Transverse colon (tissue), 4 donors: ENCODE measurements around the gene ZNF319. TPM values are rescaled to one million over a fixed set of nuclear protein-coding genes. Genes with fewer than 3 reads are reported as not detected.

Experiments
- DNase-seq: peaks from one replicate; pipeline ENCODE4 v3.0.0-alpha.2; 2019
- H3K27ac ChIP-seq, 4 donors: fragments of 200-600 bp; sonication (generic); 2 replicates each; pipeline ENCODE4 v1.5.1; 2016 to 2018; ENCODE audit warnings: inconsistent platforms in 4 of 4
- H3K27me3 ChIP-seq: fragments of 200-600 bp; sonication (generic); 2 replicates; pipeline ENCODE4 v1.5.1; 2017; ENCODE audit warnings: inconsistent platforms
- H3K36me3 ChIP-seq, 4 donors: fragments of 200-600 bp; sonication (generic); 2 replicates each; pipeline ENCODE4 v1.5.1; 2017 to 2019; ENCODE audit warnings: inconsistent platforms in 4 of 4
- H3K4me1 ChIP-seq, 4 donors: fragments of 200-600 bp; sonication (generic); 2 replicates each; pipeline ENCODE4 v1.5.1; 2017 to 2020; ENCODE audit warnings: inconsistent platforms in 4 of 4
- H3K4me3 ChIP-seq, 4 donors: fragments of 200-600 bp; sonication (generic); 1 replicate in 1 of 4; 2 replicates in 3 of 4; pipeline versions ENCODE4 v1.5.1 to v1.6.1; 2017 to 2019; ENCODE audit warnings: inconsistent platforms in 4 of 4
- H3K9me3 ChIP-seq, 2 donors: fragments of 200-600 bp; sonication (generic); 2 replicates each; pipeline ENCODE4 v1.5.1; 2017 to 2019; ENCODE audit warnings: inconsistent platforms in 2 of 2
- CTCF ChIP-seq, 5 experiments: fragments of 200-600 bp in 3 of 5; fragments of 450-650 bp in 2 of 5; sonication (generic) in 3 of 5; IDR thresholded peaks; 1 replicate in 2 of 5; 2 replicates in 3 of 5; pipeline ENCODE4 v1.5.1; 2016 to 2017; ENCODE audit warnings: antibody characterized with exemption in 5 of 5, inconsistent platforms in 3 of 5, mild to moderate bottlenecking in 2 of 5, moderate library complexity in 1 of 5
- EP300 ChIP-seq: sonication (generic); formaldehyde crosslinking; IDR thresholded peaks from one replicate; pipeline ENCODE4 v1.6.1; 2017; ENCODE audit warnings: antibody characterized with exemption, low read depth
- POLR2A ChIP-seq: fragments of 450-650 bp; IDR thresholded peaks from one replicate; pipeline ENCODE4 v1.6.1; 2016; ENCODE audit warnings: antibody characterized with exemption, mild to moderate bottlenecking, moderate library complexity
- POLR2AphosphoS5 ChIP-seq, 3 donors: sonication (generic); formaldehyde crosslinking; IDR thresholded peaks; one replicate each; pipeline ENCODE4 v1.6.1; 2016; ENCODE audit warnings: antibody characterized with exemption in 3 of 3
- WGBS, 2 donors: methylation state at CpG; one replicate each; pipeline ENCODE4 v1.1.5; 2018; ENCODE audit warnings: low coverage in 1 of 2; 5-methylcytosine and 5-hydroxymethylcytosine counted together
- in situ Hi-C, 4 donors: fragments of 200-750 bp; cut with MboI; loops; one replicate each; pipeline versions ENCODE4 v1.15.0 to v1.15.1; 2017; ENCODE audit warnings: low sequenced_read_pairs in 3 of 4, low pct_ligation_motif_present in 1 of 4, low pct_unique_long_range_greater_than_20kb in 1 of 4
- intact Hi-C: fragments of 100-400 bp; cut with DNase I; formaldehyde crosslinking; loops from one replicate; pipeline ENCODE4 v1.15.1; 2023; ENCODE audit warnings: low total_unique reads
- total RNA-seq, 4 donors: library from RNA; depleted of rRNA; stranded (reverse); fragments of >200 nt; gene quantifications; one replicate each; pipeline ENCODE4 v1.1.0, GENCODE V29; 2016

ZNF319 gene
- total RNA-seq, 4 donors from 2014 or later, result 6.4 to 11.6 (median 6.5) TPM

DNA sequence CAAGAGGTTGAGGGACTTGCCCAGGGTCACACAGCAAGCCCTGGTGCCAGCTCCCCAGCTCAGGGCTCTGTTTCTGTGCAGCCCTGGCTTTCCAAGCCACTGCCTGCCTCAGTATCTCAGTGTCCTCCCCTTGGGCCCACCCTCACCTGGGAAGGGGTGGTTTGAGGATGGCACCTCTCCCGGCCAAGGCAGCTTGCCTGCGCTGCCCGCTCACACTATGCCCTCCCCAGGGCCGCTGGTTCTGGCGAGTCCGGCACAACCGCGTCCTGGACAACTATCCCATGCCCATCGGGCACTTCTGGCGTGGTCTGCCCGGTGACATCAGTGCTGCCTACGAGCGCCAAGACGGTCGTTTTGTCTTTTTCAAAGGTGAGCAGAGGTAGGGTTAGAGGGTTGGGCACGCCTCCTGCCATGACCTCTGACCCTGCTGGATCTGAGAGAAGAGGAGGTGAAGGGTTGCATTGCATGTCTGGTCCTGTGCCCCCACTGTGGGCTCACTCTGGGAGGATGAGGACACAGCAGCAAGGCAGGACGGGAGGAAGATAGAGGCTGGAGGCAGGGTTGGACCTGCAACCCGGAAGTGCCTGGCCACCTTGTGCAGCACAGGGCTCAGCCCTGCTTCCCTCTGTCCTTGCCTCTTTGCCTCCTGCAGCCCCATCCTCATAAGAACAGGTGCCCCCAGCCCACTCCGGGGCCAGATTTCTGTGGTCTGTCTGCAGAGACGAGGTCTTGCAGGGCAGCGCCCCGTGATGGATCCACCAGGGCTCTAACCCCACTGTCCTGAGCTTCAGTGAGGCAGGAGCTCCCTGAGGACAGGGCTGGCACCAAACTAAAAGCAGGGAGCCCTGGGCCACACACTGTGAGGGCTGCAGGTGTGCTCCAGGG lies 41.8 kb upstream of the ZNF319 start:
- Histone ChIP-seq H3K36me3 (peaks cover 0 to 5% (median 0%) of the 10 kb centered on the region in 4 donors), H3K27ac (no peak overlapping the region), H3K4me3 (no peak overlapping the region), H3K27me3 (no peaks in the 10 kb centered on the region), H3K4me1 (peaks cover 0 to 12% (median 1%) of the 10 kb centered on the region in 4 donors), H3K9me3 (no peaks in the 10 kb centered on the region)
- WGBS, 2 donors, result 94 to 100% methylated on average over 1 to 22 of the region's 22 CpGs
- DNase-seq, result no peak
- intact Hi-C loops (no loop called here), in situ Hi-C loops (no loop called here)
- TF ChIP-seq POLR2AphosphoS5 (IDR thresholded peaks at IDR 0.05) (no peak), EP300 (no peak), POLR2A (no peak), CTCF (IDR thresholded peaks at IDR 0.05) (no peak)

GRCh38 chr16:58041628-58041955 lies 41.1 kb upstream of the ZNF319 start:
- H3K36me3 ChIP-seq, result peaks cover 0 to 5% (median 0%) of the 10 kb centered on the region in 4 donors

DNA sequence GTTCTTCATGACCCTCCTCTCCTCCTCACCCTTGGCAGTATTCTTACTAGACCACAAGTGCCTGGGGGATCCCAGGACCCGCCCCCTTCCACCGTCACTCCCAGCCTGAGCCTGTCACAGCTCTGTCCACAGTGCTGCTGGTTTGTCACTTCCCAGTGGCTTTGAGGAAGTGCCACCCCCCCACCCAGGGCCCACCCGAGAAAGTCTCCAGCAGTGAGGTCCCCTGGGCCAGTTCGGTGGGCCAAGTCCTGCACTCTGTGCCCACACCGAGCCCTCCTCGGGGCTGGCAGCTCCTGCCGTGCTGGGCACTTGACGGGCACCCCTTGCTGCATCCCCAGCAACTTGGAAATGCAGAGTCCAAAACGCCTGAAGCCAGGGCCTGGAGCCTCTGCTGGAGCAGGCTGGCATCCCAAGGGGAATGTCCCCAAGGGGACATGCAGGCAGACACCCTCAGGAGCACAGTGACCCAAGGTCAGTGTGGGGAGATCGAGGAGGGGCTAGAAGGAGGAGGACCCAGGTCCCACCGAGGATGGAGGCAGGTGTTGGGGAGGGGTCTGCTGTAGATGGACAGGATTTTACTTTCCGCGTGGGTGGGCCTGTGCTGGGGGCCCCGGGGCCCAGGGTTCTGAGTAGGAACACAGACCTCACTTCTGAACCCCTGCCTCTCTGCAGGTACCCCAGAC lies 40.6 kb upstream of the ZNF319 start:
- 84% methylated on average over 9 of the region's 14 CpGs; no CpG with 5 or more reads in 1 of the 2 donors for WGBS, 2 donors

More at GRCh38 chr16:58041628-58041955, 41.1 kb upstream of the ZNF319 start:
- Histone ChIP-seq H3K27me3 (no peaks in the 10 kb centered on the region), H3K4me1 (peaks cover 0 to 7% (median 0%) of the 10 kb centered on the region in 4 donors), H3K4me3 (no peak overlapping the region), H3K9me3 (no peaks in the 10 kb centered on the region), H3K27ac (no peak overlapping the region)
- TF ChIP-seq POLR2A, result no peak
- no peak for TF ChIP-seq POLR2AphosphoS5 (IDR thresholded peaks at IDR 0.05)
- TF ChIP-seq CTCF (IDR thresholded peaks at IDR 0.05), result no peak
- TF ChIP-seq EP300, result no peak
- DNase-seq, result no peak
- WGBS, 2 donors, result no CpG with 5 or more reads among the region's 18 CpGs
- in situ Hi-C loops, result no loop called here
- intact Hi-C loops, result no loop called here

More for the DNA sequence above, 40.6 kb upstream of the ZNF319 start:
- intact Hi-C loops, result no loop called here
- TF ChIP-seq POLR2AphosphoS5 (IDR thresholded peaks at IDR 0.05), result no peak
- TF ChIP-seq EP300, result no peak
- TF ChIP-seq CTCF (IDR thresholded peaks at IDR 0.05), result no peak
- no peak for TF ChIP-seq POLR2A
- in situ Hi-C loops, result no loop called here
- DNase-seq, result no peak
- Histone ChIP-seq H3K36me3 (peaks cover 0 to 5% (median 0%) of the 10 kb centered on the region in 4 donors), H3K4me1 (peaks cover 0 to 2% (median 0%) of the 10 kb centered on the region in 4 donors), H3K4me3 (no peak overlapping the region), H3K9me3 (no peaks in the 10 kb centered on the region), H3K27ac (no peak overlapping the region), H3K27me3 (no peaks in the 10 kb centered on the region)
